NT2/D1 (cell line): Measurements from ENCODE around the gene DDA1.
"Not testable (repeated sequence)": the region's sequence is repeated elsewhere in the genome, so short reads cannot be mapped to it uniquely, and the experiment has no call there.

Source experiments
- DNase-seq: peaks from one replicate; pipeline ENCODE4 v3.0.0-alpha.2; 2011; ENCODE audit warnings: low read depth, low spot score
- H3K27me3 ChIP-seq: 2 replicates; pipeline ENCODE4 v1.6.0; 2011; ENCODE audit warnings: mild to moderate bottlenecking; ENCODE audit not compliant: insufficient read length, insufficient read depth
- H3K36me3 ChIP-seq: 2 replicates; pipeline ENCODE4 v1.6.1; 2011; ENCODE audit warnings: mild to moderate bottlenecking, low read length, mixed read lengths; ENCODE audit not compliant: insufficient read depth, insufficient read length
- H3K4me1 ChIP-seq: 2 replicates; pipeline ENCODE4 v1.5.1; 2011; ENCODE audit not compliant: insufficient read depth, insufficient read length
- H3K4me3 ChIP-seq: 2 replicates; pipeline ENCODE4 v1.5.1; 2011; ENCODE audit warnings: low read depth; ENCODE audit not compliant: insufficient read length
- H3K9ac ChIP-seq: 2 replicates; pipeline ENCODE4 v1.6.0; 2011; ENCODE audit warnings: low read depth; ENCODE audit not compliant: insufficient read length
- H3K9me3 ChIP-seq: 2 replicates; pipeline ENCODE4 v1.5.1; 2011; ENCODE audit warnings: mild to moderate bottlenecking, low read length; ENCODE audit not compliant: insufficient read depth
- SUZ12 ChIP-seq: IDR thresholded peaks from 2 replicates; pipeline ENCODE4 v1.6.1; 2011; ENCODE audit not compliant: insufficient read length, insufficient read depth; ENCODE audit errors: extremely low read depth
- YY1 ChIP-seq: IDR thresholded peaks from 2 replicates; pipeline ENCODE4 v1.6.1; 2011; ENCODE audit not compliant: insufficient read length, insufficient read depth
- ZNF274 ChIP-seq: IDR thresholded peaks from 2 replicates; pipeline ENCODE4 v1.6.1; 2011; ENCODE audit warnings: mild to moderate bottlenecking, low read depth, low read length

Gene DDA1

GRCh38 chr19:17266589-17266974 lies 42.8 kb upstream of the DDA1 start:
- Histone ChIP-seq H3K27me3 (no peaks in the 10 kb centered on the region), H3K9ac (no peak overlapping the region), H3K36me3 (peaks cover 24% of the 10 kb centered on the region), H3K4me3 (no peak overlapping the region), H3K9me3 (no peaks in the 10 kb centered on the region), H3K4me1 (no peaks in the 10 kb centered on the region)
- DNase-seq, result no peak
- TF ChIP-seq ZNF274, result no peak
- no peak for TF ChIP-seq SUZ12
- TF ChIP-seq YY1, result no peak

GRCh38 chr19:17266975-17267788 lies 42.2 kb upstream of the DDA1 start, which contains the start of gene BABAM1:
Gene BABAM1 (plus strand): TSS chr19:17267443. CDS start chr19:17268807, 1,364 bp downstream.
- peak within 1 kb of the TSS; percentile 94 for H3K9ac ChIP-seq
- TF ChIP-seq SUZ12 (no peak), ZNF274 (no peak), YY1 (peak; percentile 90)
- H3K4me3 ChIP-seq, result peak within 1 kb of the TSS; percentile 85
- H3K4me1 ChIP-seq, result no peaks in the 10 kb centered on the region
- no peaks in the 10 kb centered on the region for H3K27me3 ChIP-seq
- peaks cover 30% of the 10 kb centered on the region for H3K36me3 ChIP-seq
- no peaks in the 10 kb centered on the region for H3K9me3 ChIP-seq
- peak; percentile 97 for DNase-seq

DNA sequence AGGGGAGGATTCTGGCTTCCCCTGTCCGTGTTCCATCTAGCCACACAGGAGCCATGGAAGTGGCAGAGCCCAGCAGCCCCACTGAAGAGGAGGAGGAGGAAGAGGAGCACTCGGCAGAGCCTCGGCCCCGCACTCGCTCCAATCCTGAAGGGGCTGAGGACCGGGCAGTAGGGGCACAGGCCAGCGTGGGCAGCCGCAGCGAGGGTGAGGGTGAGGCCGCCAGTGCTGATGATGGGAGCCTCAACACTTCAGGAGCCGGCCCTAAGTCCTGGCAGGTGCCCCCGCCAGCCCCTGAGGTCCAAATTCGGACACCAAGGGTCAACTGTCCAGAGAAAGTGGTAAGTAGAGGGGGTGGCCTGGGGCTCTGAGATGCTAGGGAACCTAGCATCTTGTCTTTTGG lies 40.6 kb upstream of the DDA1 start:
- no peaks in the 10 kb centered on the region for H3K4me1 ChIP-seq
- H3K9ac ChIP-seq, result no peak overlapping the region
- no peaks in the 10 kb centered on the region for H3K27me3 ChIP-seq
- peaks cover 38% of the 10 kb centered on the region for H3K36me3 ChIP-seq
- H3K4me3 ChIP-seq, result no peak overlapping the region
- H3K9me3 ChIP-seq, result no peaks in the 10 kb centered on the region
- no peak for DNase-seq
- TF ChIP-seq SUZ12 (no peak), ZNF274 (no peak), YY1 (no peak)

- peaks cover 80% of the 10 kb centered on the region for H3K36me3 ChIP-seq
- H3K9ac ChIP-seq, H3K4me1 ChIP-seq, H3K9me3 ChIP-seq, DNase-seq, H3K27me3 ChIP-seq, H3K4me3 ChIP-seq: not testable (repeated sequence)
Observed at GRCh38 chr19:17274892-17275291, 34.5 kb upstream of the DDA1 start.

DNA sequence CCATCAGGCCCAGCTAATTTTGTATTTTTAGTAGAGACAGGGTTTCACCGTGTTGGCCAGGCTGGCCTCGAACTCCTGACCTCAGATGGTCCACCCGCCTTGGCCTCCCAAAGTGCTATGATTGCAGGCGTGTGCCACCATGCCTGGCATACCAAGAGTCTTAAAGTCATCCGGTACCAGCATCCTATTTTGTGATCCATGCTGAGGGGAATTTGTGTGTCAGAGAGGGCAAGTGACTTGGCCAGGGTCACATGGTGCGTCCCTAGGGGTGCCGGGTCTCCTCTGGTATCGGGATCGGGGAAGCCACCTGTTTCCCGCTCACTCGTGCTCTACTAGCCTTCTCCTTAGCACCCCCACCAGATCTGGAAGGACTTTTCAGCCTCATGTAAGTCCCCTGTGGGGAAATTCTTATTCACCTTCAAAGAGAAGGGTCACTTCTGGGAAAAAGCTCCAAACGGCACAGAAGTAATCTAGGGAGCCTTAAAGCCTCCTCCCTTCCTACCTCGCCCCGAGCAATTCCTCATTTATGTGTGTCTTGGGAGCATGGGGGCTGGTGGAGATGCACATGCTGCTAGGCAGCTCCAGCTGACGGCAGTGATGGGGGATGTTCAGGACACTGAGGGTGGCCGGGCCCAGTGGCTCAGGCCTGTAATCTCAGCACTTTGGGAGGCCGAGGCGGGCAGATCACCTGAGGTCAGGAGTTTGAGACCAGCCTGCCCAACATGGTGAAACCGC lies 33.8 kb upstream of the DDA1 start:
- no peak for DNase-seq
- no peak overlapping the region for H3K4me3 ChIP-seq
- no peaks in the 10 kb centered on the region for H3K27me3 ChIP-seq
- H3K36me3 ChIP-seq, result peaks cover 75% of the 10 kb centered on the region
- TF ChIP-seq ZNF274, result no peak
- no peak for TF ChIP-seq SUZ12
- no peak for TF ChIP-seq YY1
- H3K9me3 ChIP-seq, result no peaks in the 10 kb centered on the region
- H3K4me1 ChIP-seq, result peaks cover 2% of the 10 kb centered on the region
- no peak overlapping the region for H3K9ac ChIP-seq

DNA sequence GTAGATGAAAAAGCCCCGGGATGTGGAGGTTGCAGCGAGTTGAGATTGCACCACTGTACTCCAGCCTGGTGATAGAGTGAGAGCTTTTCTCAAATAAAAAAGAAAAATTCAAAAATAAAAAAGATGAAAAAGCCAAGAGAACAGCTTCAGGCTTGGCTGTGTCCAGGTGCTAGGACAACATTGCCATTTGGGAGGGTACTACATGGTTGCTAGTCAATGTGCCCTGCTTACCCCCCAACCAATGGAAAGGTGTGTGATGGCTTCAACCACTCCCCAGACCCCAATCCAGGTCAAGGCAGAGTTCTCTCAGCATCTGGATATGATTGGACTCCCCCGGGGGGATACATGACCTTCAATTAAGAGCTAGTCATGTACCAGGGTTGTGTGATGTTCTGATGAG lies 29.9 kb upstream of the DDA1 start:
- TF ChIP-seq ZNF274 (no peak), SUZ12 (no peak), YY1 (no peak)
- DNase-seq, result no peak
- no peak overlapping the region for H3K4me3 ChIP-seq
- no peak overlapping the region for H3K9ac ChIP-seq
- peaks cover 63% of the 10 kb centered on the region for H3K36me3 ChIP-seq
- H3K4me1 ChIP-seq, result peaks cover 6% of the 10 kb centered on the region
- no peaks in the 10 kb centered on the region for H3K9me3 ChIP-seq
- H3K27me3 ChIP-seq, result no peaks in the 10 kb centered on the region
